ENCODE results near the gene TXK. TPM values are rescaled to one million over a fixed set of nuclear protein-coding genes. Genes with fewer than 3 reads are reported as not detected.

The TXK gene
- not detected for polyA plus RNA-seq (2012; ENCODE audit: insufficient read depth, insufficient read length, low read depth)

- H3K9me3 ChIP-seq = no peaks in the 10 kb centered on the region
- H3K27me3 ChIP-seq = no peaks in the 10 kb centered on the region; the same call in 1 of the 2 replicates
- H3K4me1 ChIP-seq = no peaks in the 10 kb centered on the region
- no peak for DNase-seq
- TF ChIP-seq, protein P1, sequence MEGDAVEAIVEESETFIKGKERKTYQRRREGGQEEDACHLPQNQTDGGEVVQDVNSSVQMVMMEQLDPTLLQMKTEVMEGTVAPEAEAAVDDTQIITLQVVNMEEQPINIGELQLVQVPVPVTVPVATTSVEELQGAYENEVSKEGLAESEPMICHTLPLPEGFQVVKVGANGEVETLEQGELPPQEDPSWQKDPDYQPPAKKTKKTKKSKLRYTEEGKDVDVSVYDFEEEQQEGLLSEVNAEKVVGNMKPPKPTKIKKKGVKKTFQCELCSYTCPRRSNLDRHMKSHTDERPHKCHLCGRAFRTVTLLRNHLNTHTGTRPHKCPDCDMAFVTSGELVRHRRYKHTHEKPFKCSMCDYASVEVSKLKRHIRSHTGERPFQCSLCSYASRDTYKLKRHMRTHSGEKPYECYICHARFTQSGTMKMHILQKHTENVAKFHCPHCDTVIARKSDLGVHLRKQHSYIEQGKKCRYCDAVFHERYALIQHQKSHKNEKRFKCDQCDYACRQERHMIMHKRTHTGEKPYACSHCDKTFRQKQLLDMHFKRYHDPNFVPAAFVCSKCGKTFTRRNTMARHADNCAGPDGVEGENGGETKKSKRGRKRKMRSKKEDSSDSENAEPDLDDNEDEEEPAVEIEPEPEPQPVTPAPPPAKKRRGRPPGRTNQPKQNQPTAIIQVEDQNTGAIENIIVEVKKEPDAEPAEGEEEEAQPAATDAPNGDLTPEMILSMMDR (IDR thresholded peaks at IDR 0.05; ENCODE audit: low read depth, low read length) = no peak
- H3K36me3 ChIP-seq = no peaks in the 10 kb centered on the region
- H3K4me3 ChIP-seq (ENCODE audit: low read depth, low read length) = no peak within 1 kb of the TSS
Observed at GRCh38 chr4:48134081-48134480, at the start of gene TXK. TSS of gene TXK (minus strand) at chr4:48134250. CDS start at chr4:48134170, 80 bp downstream.

GRCh38 chr4:48180234-48180633, 46.2 kb upstream of the TXK start:
- TF ChIP-seq, protein P1 (IDR thresholded peaks at IDR 0.05; ENCODE audit: low read depth, low read length) = no peak
- no peak for DNase-seq
- no peaks in the 10 kb centered on the region for H3K9me3 ChIP-seq

DNA sequence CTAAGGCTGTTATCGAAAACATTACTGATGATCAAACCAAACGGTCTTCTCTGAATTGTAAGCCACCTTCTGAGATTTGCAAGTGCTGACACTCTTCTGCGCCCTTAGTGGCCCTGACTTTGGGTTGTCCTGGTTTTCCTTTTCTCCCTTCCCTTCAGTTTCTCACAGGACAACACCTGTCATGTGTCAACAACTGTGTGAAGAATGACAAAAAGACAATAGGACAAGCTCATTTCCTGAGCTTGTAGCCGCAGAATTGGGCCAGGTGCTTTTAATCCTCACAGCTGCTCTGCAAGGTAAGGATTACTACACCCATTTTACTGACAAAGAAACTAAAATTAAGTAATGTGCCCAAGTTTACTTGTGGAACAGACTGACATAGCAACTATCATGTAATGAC, 44.9 kb upstream of the TXK start:
- H3K4me1 ChIP-seq = no peaks in the 10 kb centered on the region
- no peak overlapping the region for H3K4me3 ChIP-seq (ENCODE audit: low read depth, low read length)
- no peak for DNase-seq
- no peaks in the 10 kb centered on the region for H3K36me3 ChIP-seq
- TF ChIP-seq, protein P1 (IDR thresholded peaks at IDR 0.05; ENCODE audit: low read depth, low read length) = no peak
- H3K27me3 ChIP-seq = peaks cover 3% of the 10 kb centered on the region; the same call in 1 of the 2 replicates
- H3K9me3 ChIP-seq = no peaks in the 10 kb centered on the region

More at GRCh38 chr4:48180234-48180633, 46.2 kb upstream of the TXK start:
- Histone ChIP-seq H3K4me3 (ENCODE audit: low read depth, low read length) (no peak overlapping the region), H3K4me1 (no peaks in the 10 kb centered on the region), H3K27me3 (peaks cover 12% of the 10 kb centered on the region), H3K36me3 (no peaks in the 10 kb centered on the region)

- no peaks in the 10 kb centered on the region for H3K36me3 ChIP-seq
- TF ChIP-seq, protein P1 (IDR thresholded peaks at IDR 0.05; ENCODE audit: low read depth, low read length) = no peak
- no peak for DNase-seq
- no peak overlapping the region for H3K4me3 ChIP-seq (ENCODE audit: low read depth, low read length)
- H3K27me3 ChIP-seq = no peaks in the 10 kb centered on the region; the same call in 1 of the 2 replicates
- no peaks in the 10 kb centered on the region for H3K9me3 ChIP-seq
- peaks cover 3% of the 10 kb centered on the region; the same call in 1 of the 2 replicates for H3K4me1 ChIP-seq
Observed at GRCh38 chr4:48175806-48176205, 41.8 kb upstream of the TXK start.

DNA sequence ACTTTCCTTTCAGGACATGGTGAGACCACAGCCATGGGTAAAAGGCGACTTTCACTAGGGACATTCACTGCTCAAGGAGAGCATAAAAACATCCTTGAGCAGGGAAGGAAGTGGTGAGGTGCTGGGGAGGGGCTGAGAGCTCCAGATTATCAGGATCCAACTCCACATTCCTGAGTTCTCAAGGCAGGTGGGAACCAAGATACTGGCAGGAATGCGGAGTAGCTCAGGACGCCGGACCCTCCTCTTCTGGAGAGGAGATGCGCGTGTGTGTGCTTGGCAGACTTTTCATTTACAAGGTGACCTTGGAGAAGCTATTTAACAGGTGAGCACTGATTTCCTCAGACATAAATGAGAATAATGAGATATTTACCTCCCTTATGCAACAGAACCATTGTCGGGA, 41.3 kb upstream of the TXK start:
- Histone ChIP-seq H3K27me3 (no peaks in the 10 kb centered on the region; the same call in 1 of the 2 replicates), H3K36me3 (no peaks in the 10 kb centered on the region), H3K4me3 (ENCODE audit: low read depth, low read length) (no peak overlapping the region), H3K4me1 (peaks cover 3% of the 10 kb centered on the region; the same call in 1 of the 2 replicates), H3K9me3 (no peaks in the 10 kb centered on the region)
- DNase-seq = no peak
- TF ChIP-seq, protein P1 (IDR thresholded peaks at IDR 0.05; ENCODE audit: low read depth, low read length) = no peak
